Nephron (organoid): Measurements from ENCODE around the gene RIOK1.

Source experiments
- H3K27ac Mint-ChIP-seq, 3 experiments: 2 replicates each; pipeline ENCODE4 v1.8.0; 2020; ENCODE audit warnings: mixed read lengths in 3 of 3, mild to moderate bottlenecking in 2 of 3, moderate library complexity in 1 of 3
- H3K27me3 Mint-ChIP-seq: 2 replicates; pipeline ENCODE4 v1.8.0; 2021; ENCODE audit warnings: low read depth, mild to moderate bottlenecking, moderate library complexity, mixed read lengths
- H3K36me3 Mint-ChIP-seq: 2 replicates; pipeline ENCODE4 v1.8.0; 2020; ENCODE audit warnings: low read depth, mixed read lengths
- H3K4me1 Mint-ChIP-seq: 2 replicates; pipeline ENCODE4 v1.8.0; 2020; ENCODE audit warnings: mixed read lengths
- H3K4me3 Mint-ChIP-seq, 3 experiments: 2 replicates each; pipeline ENCODE4 v1.8.0; 2020; ENCODE audit warnings: mild to moderate bottlenecking in 3 of 3, mixed read lengths in 3 of 3, moderate library complexity in 2 of 3
- H3K9me3 Mint-ChIP-seq: 2 replicates; pipeline ENCODE4 v1.8.0; 2020; ENCODE audit warnings: mixed read lengths
- CTCF ChIP-seq, 3 experiments: fragments of 200-600 bp; sonication (generic); IDR thresholded peaks; one replicate each; pipeline ENCODE4 v1.5.0; 2021; ENCODE audit warnings: antibody characterized with exemption in 3 of 3; ENCODE audit not compliant: unreplicated experiment in 3 of 3

The RIOK1 gene

DNA sequence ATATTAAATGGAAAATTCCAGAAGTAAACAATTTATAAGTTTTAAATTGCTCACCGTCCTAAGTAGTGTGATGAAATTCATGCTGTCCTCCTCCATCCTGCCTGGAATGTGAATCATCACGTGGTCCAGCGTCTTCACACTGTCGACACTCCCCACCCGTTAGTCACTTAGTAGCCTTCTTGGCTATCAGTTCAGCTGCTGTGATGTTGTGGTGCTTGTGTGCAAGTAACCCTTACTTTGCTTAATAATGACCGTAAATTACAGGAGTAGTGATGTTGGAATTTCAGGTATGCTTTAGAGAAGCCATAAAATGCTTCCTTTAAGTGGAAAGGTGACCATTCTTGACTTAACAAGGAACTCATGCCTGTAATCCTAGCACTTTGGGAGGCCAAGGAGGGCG, 25.2 kb downstream of the RIOK1 start:
- Mint-ChIP-seq H3K27me3 (no peaks in the 10 kb centered on the region), H3K9me3 (no peaks in the 10 kb centered on the region), H3K4me3 (no peak overlapping the region), H3K27ac (peak overlapping the region in 1 of 3 experiments; percentile 29), H3K4me1 (peaks cover 4% of the 10 kb centered on the region), H3K36me3 (peaks cover 56% of the 10 kb centered on the region)
- TF ChIP-seq CTCF (IDR thresholded peaks at IDR 0.05; ENCODE audit: unreplicated experiment in 3 of 3) = no peak

- TF ChIP-seq CTCF (IDR thresholded peaks at IDR 0.05; ENCODE audit: unreplicated experiment in 3 of 3) = no peak
- H3K4me1 Mint-ChIP-seq = peaks cover 4% of the 10 kb centered on the region
- H3K27me3 Mint-ChIP-seq = no peaks in the 10 kb centered on the region
- H3K9me3 Mint-ChIP-seq = no peaks in the 10 kb centered on the region
- H3K27ac Mint-ChIP-seq = peak overlapping the region in 1 of 3 experiments; percentile 75
- H3K4me3 Mint-ChIP-seq = no peak overlapping the region
- peaks cover 39% of the 10 kb centered on the region for H3K36me3 Mint-ChIP-seq
Observed at GRCh38 chr6:7417684-7418083, 28.1 kb downstream of the RIOK1 start.

DNA sequence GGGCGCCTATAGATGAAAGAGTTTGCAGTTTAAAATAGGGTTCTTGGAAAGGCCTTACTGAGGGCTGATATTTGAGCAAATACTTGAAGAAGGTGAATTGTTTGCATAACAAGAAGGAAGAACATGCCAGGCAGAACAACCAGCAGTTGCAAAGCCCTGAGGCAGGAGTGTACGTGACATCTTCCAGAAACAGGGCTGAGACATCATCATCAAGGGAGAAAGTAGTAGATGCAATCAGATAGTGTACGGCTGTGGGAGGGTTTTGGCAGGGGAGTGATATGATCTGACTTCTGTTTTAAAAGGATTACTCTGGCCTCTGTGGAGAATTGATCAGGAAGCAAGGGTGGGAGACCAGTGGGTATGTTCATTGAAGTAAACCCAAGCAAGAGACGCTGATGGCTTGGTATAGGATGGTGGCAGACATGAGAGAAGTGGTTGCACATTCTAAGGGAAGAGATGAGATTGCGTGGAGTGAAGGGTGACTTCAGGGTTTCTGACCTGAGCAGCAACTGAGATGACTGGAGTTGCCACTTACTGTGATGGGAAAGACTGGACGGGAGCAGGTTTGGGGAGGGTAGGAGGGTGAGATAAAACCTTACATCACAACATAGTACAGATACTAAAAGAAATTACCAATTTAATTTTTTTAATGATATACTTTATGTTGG, 28.8 kb downstream of the RIOK1 start:
- peaks cover 4% of the 10 kb centered on the region for H3K4me1 Mint-ChIP-seq
- peak overlapping the region in 1 of 3 experiments; percentile 17 for H3K27ac Mint-ChIP-seq
- H3K4me3 Mint-ChIP-seq = no peak overlapping the region
- no peaks in the 10 kb centered on the region for H3K9me3 Mint-ChIP-seq
- peaks cover 34% of the 10 kb centered on the region for H3K36me3 Mint-ChIP-seq
- H3K27me3 Mint-ChIP-seq = no peaks in the 10 kb centered on the region
- no peak for TF ChIP-seq CTCF (IDR thresholded peaks at IDR 0.05; ENCODE audit: unreplicated experiment in 3 of 3)

DNA sequence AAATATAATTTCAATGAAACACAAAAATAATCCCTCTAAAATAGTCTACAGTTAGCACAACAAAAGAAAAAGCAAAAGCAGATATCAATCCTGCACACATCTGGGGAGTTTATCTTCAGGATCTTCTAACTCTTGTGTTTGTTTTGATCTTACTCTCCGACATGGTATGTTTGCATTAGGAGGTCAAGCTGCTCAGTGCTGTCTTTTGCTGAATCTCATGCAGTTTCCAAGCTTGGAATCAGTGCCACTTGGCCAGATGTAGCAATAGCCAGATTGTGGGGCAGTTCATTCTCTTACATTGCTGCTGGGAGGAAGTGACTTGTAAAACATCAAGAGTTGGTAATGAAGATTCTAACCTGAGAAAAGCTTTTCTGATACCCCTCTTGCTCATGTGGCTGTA, 29.5 kb downstream of the RIOK1 start:
- H3K27ac Mint-ChIP-seq = peak overlapping the region in 1 of 3 experiments; percentile 12
- no peak overlapping the region for H3K4me3 Mint-ChIP-seq
- TF ChIP-seq CTCF (IDR thresholded peaks at IDR 0.05; ENCODE audit: unreplicated experiment in 3 of 3) = no peak
- no peaks in the 10 kb centered on the region for H3K27me3 Mint-ChIP-seq
- peaks cover 4% of the 10 kb centered on the region for H3K4me1 Mint-ChIP-seq
- peaks cover 30% of the 10 kb centered on the region for H3K36me3 Mint-ChIP-seq
- H3K9me3 Mint-ChIP-seq = no peaks in the 10 kb centered on the region

DNA sequence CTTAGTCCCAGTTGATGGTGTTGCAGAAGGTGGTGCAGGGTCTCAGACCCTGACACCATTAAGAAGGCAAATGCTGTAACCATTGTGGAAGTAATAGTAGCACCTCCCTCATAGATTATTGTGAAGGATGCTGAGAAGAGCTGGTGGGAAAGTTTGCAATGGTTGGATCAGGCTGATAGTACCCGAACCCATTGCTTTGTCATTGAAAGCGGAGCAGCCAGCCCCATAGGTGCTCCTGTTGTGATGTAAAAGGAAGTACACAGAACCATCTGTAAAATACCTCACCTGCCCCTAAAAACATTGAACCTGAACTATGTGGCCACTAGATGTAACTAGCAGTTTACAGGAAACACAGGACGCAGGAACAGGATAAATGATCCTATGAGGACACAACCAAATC, 31.5 kb downstream of the RIOK1 start:
- Mint-ChIP-seq H3K9me3 (no peaks in the 10 kb centered on the region), H3K4me1 (peaks cover 4% of the 10 kb centered on the region), H3K36me3 (peaks cover 16% of the 10 kb centered on the region), H3K27me3 (no peaks in the 10 kb centered on the region), H3K4me3 (no peak overlapping the region), H3K27ac (no peak overlapping the region)
- TF ChIP-seq CTCF (IDR thresholded peaks at IDR 0.05; ENCODE audit: unreplicated experiment in 3 of 3) = no peak

DNA sequence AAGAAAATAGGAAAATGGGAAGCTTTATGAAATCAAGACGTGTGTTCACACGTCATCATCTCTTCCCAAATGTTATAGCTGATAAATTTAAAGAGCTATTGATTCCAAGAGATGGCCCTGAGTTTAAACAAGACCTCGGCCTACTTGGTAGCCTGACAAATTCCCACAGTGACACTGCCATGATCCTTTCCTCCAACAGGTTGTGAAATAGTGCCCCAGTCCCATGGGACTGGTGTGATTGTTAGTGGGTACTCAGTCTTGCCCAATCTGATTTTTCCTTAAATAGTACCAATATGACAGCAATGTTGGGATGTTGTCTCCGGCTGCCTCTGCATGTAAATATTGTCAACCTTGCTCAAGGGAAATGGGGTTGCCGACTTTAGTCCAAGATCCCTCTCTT, 34.5 kb downstream of the RIOK1 start:
- H3K4me1 Mint-ChIP-seq = no peaks in the 10 kb centered on the region
- no peak overlapping the region for H3K4me3 Mint-ChIP-seq
- no peaks in the 10 kb centered on the region for H3K9me3 Mint-ChIP-seq
- peaks cover 4% of the 10 kb centered on the region for H3K27me3 Mint-ChIP-seq
- no peak for TF ChIP-seq CTCF (IDR thresholded peaks at IDR 0.05; ENCODE audit: unreplicated experiment in 3 of 3)
- H3K27ac Mint-ChIP-seq = no peak overlapping the region
- no peaks in the 10 kb centered on the region for H3K36me3 Mint-ChIP-seq
